Activated CD4-positive, alpha-beta memory T cell treated with anti-CD3 and anti-CD28 coated beads for 36 hours (primary cell): Measurements from ENCODE around the gene INTS13. TPM values are rescaled to one million over a fixed set of nuclear protein-coding genes. Genes with fewer than 3 reads are reported as not detected.
"Not testable (repeated sequence)": the region's sequence is repeated elsewhere in the genome, so short reads cannot be mapped to it uniquely, and the experiment has no call there.

Source experiments
- CTCF ChIA-PET: fragments of 350-600 bp; sonication (Branson Sonifier 250); formaldehyde crosslinking; loops from one replicate; lab custom pipeline; 2021; ENCODE audit warnings: antibody characterized with exemption, inconsistent platforms; lab: Charles Lee
- POLR2A ChIA-PET: fragments of 350-600 bp; sonication (Branson Sonifier 250); formaldehyde crosslinking; loops from one replicate; lab custom pipeline; 2021; ENCODE audit warnings: antibody characterized with exemption; lab: Charles Lee
- DNase-seq: peaks from one replicate; pipeline ENCODE4 v3.0.0-alpha.2; 2020
- H3K27ac Mint-ChIP-seq: one replicate; pipeline ENCODE4 v1.8.0; 2021; ENCODE audit warnings: mixed read lengths
- H3K27me3 Mint-ChIP-seq: one replicate; pipeline ENCODE4 v1.8.0; 2021; ENCODE audit warnings: mixed read lengths
- H3K36me3 Mint-ChIP-seq: one replicate; pipeline ENCODE4 v1.8.0; 2021; ENCODE audit warnings: mixed read lengths
- H3K4me1 Mint-ChIP-seq: one replicate; pipeline ENCODE4 v1.8.0; 2021; ENCODE audit warnings: low read depth, mixed read lengths
- H3K4me3 Mint-ChIP-seq: one replicate; pipeline ENCODE4 v1.8.0; 2021; ENCODE audit warnings: mild to moderate bottlenecking, mixed read lengths
- H3K9me3 Mint-ChIP-seq: one replicate; pipeline ENCODE4 v1.8.0; 2021; ENCODE audit warnings: mixed read lengths
- intact Hi-C: fragments of 100-400 bp; cut with micrococcal nuclease; formaldehyde crosslinking; loops from one replicate; pipeline ENCODE4 v1.15.1; 2023
- total RNA-seq, 2 experiments: library from RNA; stranded (reverse); gene quantifications; one replicate each; pipeline ENCODE4 v1.2.3, GENCODE V29; 2021

Gene INTS13
- total RNA-seq, 2 experiments from 2014 or later = 54.5 to 54.8 TPM

DNA sequence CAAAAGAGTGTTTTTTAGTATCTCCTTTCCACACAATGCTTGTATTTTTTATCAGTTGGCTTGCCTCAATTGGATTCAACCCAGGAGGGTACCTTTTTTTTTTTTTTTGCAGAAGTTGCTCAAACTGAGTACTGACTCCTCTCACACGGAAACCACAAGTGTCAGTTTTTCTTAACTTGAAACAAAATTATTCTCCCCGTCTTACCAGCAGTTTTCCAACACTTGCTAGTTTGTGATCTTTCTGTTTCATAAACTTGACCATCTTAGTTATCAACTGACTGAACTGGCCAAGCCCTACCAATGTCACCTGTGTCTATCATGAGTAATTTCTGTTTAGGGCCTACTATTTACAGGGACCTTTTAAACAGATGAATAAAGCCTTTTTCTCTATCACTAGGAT lies 70.7 kb downstream of the INTS13 start:
- peaks cover 3% of the 10 kb centered on the region for H3K27me3 Mint-ChIP-seq

DNA sequence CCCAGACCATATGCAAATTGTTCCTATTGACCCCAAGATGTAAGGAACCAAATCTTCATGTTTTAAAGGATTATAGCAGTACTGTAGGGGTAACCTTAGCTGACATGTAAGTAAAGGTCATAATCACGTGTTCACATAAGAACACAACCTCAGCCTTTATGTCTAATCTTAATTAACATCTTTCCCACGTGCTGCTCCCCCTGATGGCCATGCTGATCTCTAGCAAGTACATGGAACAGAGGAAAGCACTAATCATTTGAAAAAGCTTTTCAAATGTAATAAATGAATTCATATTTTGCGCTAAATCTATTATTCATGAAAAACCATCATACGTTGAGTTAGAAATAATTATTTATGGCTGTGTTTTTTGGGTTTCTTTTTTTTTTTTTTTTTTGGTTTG lies 74.3 kb downstream of the INTS13 start:
- CTCF ChIA-PET = interaction anchor here (0.7 to 0.8 kb wide), 3 partner anchors 139 to 180 kb away, joined by 3 to 4 read pairs (median 3); no protein-coding TSS in a partner anchor
- Mint-ChIP-seq H3K27me3 (peaks cover 3% of the 10 kb centered on the region), H3K4me3 (no peak overlapping the region), H3K27ac (no peak overlapping the region), H3K36me3 (no peaks in the 10 kb centered on the region), H3K9me3 (no peaks in the 10 kb centered on the region), H3K4me1 (peaks cover 10% of the 10 kb centered on the region)
- intact Hi-C loops = no loop called here
- POLR2A ChIA-PET = interaction anchor here (0.6 kb wide), 1 partner anchor 30 kb away, joined by 3 read pairs; the partner anchor contains the start of gene ITPR2
- no peak for DNase-seq

More for the DNA sequence above, 70.7 kb downstream of the INTS13 start:
- Mint-ChIP-seq H3K36me3 (no peaks in the 10 kb centered on the region), H3K9me3 (no peaks in the 10 kb centered on the region), H3K27ac (no peak overlapping the region), H3K4me3 (no peak overlapping the region), H3K4me1 (peaks cover 10% of the 10 kb centered on the region)
- ChIA-PET POLR2A (no interaction called here), CTCF (interaction anchor here (0.9 to 1.6 kb wide), 2 partner anchors 9 to 18 kb away, joined by 3 to 7 read pairs; no protein-coding TSS in a partner anchor)
- no peak for DNase-seq
- intact Hi-C loops = loop anchor here (1.0 kb wide), 1 partner anchor 14 kb away; no protein-coding TSS in a partner anchor

DNA sequence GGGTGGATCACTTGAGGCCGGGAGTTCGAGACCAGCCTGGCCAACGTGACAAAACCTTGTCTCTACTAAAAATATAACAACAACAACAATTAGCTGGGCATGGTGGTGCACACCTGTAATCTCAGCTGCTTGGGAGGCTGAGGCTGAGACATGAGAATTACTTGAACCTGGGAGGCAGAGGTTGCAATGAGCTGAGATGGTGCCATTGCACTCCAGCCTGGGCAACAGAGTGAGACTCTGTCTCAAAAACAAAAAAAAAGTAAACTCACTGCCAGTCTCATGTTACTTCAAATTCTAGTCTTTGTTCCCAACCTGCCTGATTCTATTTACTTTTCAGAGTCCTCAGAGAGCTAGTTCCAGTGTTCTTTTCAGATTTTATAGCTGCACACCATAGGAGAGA lies 75.0 kb downstream of the INTS13 start:
- H3K9me3 Mint-ChIP-seq, DNase-seq, H3K4me3 Mint-ChIP-seq, H3K4me1 Mint-ChIP-seq, H3K27ac Mint-ChIP-seq, intact Hi-C loops, H3K36me3 Mint-ChIP-seq, H3K27me3 Mint-ChIP-seq: not testable (repeated sequence)
- POLR2A ChIA-PET = interaction anchor here (0.6 kb wide), 1 partner anchor 30 kb away, joined by 3 read pairs; the partner anchor contains the start of gene ITPR2
- CTCF ChIA-PET = interaction anchor here (0.7 to 0.8 kb wide), 2 partner anchors 153 to 180 kb away, joined by 3 to 4 read pairs; no protein-coding TSS in a partner anchor

DNA sequence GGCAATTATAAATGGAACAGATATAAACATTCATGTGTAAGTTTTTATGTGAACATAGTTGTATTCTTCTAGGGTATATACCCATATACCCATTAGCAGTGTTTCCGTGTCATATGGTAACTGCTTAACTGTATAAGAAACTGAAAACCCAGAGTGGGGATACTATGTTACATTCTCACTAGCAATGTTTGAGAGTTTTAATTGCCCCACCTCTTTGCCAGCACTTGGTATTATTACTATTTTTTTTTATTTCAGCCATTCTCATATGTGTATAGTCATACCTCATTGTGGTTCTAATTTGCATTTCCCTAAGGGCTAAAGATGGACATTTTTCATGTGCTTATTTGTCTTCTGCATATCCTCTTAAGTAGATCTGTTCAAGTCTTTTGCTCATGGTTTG lies 76.1 kb downstream of the INTS13 start:
- H3K36me3 Mint-ChIP-seq = no peaks in the 10 kb centered on the region

DNA sequence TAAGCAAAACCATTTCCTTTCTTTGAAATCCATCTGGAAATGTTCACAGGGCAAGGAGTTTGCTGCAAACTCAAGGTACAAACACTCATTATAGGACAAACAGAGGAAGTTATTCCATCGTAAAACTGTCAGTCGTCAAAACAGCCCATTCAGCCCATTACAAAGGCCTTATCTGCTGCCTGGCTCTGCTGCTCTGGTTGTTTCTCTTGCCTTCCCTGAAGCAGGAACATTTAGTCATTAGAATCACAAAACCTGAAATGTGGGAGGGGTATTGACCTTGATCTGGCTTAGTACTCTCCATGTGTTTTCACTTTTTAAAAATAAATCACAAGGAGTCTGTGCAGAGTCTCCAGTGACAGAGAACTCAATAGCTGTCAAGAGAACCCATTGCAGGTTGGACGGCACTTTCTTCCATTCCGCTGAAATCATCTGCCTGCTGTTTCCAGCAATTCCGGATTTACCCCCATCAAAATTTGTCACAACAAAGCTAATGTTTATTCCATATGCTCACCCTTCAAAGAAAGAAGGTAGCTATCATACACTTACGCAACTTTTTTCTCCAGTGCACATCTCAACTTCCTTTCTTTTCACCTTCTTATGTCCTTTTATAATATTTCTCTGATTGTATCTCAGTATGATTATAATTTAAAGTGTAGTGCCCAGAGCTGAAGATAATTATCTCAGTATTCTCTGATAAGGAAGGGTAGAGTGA lies 80.2 kb downstream of the INTS13 start:
- ChIA-PET CTCF (interaction anchor here (0.5 to 4.4 kb wide), 6 partner anchors 9 to 1937 kb away, joined by 3 to 48 read pairs (median 4); no protein-coding TSS in a partner anchor), POLR2A (no interaction called here)
- no peak for DNase-seq
- Mint-ChIP-seq H3K27ac (no peak overlapping the region), H3K9me3 (no peaks in the 10 kb centered on the region), H3K27me3 (peaks cover 2% of the 10 kb centered on the region), H3K4me3 (no peak overlapping the region), H3K36me3 (no peaks in the 10 kb centered on the region), H3K4me1 (no peaks in the 10 kb centered on the region)
- intact Hi-C loops = no loop called here

More for the DNA sequence above, 76.1 kb downstream of the INTS13 start:
- ChIA-PET POLR2A (no interaction called here), CTCF (no interaction called here)
- no peak overlapping the region for H3K27ac Mint-ChIP-seq
- no peak overlapping the region for H3K4me3 Mint-ChIP-seq
- intact Hi-C loops = no loop called here
- H3K27me3 Mint-ChIP-seq = peaks cover 5% of the 10 kb centered on the region
- no peaks in the 10 kb centered on the region for H3K9me3 Mint-ChIP-seq
- H3K4me1 Mint-ChIP-seq = no peaks in the 10 kb centered on the region
- no peak for DNase-seq

DNA sequence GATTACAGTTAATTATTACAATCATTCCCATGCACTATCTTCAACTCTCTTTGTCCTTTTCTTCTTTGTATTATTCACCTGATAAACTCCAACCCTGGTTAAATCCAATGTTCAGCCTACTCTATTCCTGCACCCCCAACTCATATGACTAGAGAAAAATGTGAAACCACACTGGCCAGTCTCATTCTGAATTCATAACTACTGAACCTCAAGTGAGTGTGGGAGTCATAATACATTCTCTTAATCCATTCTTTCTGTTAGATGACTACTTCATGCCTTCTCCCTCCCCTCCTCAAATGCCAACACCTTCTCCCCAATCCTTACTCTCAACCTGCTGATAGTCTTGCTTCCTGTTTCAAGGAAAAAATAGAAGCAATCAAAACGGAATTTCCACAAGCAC lies 82.4 kb downstream of the INTS13 start:
- Mint-ChIP-seq H3K4me3 (no peak overlapping the region), H3K27ac (no peak overlapping the region), H3K36me3 (no peaks in the 10 kb centered on the region), H3K27me3 (peaks cover 2% of the 10 kb centered on the region), H3K9me3 (no peaks in the 10 kb centered on the region), H3K4me1 (no peaks in the 10 kb centered on the region)
- POLR2A ChIA-PET = no interaction called here
- no peak for DNase-seq
- intact Hi-C loops = no loop called here
- CTCF ChIA-PET = interaction anchor here (1.1 to 4.4 kb wide), 4 partner anchors 9 to 30 kb away, joined by 3 to 48 read pairs (median 3); no protein-coding TSS in a partner anchor

Other genes with a start within 250 kb of the INTS13 start
- 10 to 100 TPM; 23.7 to 25.0 TPM for gene ITPR2, start 104.8 kb downstream of the INTS13 start, total RNA-seq
- gene FGFR1OP2, start 489 bp upstream of the INTS13 start, total RNA-seq = 10 to 100 TPM; 49.1 to 50.7 TPM
- 10 to 100 TPM; 24.2 to 28.5 TPM for gene TM7SF3, start 76.4 kb upstream of the INTS13 start, total RNA-seq
- 10 to 100 TPM; 28.6 to 30.5 TPM for gene MED21, start 84.6 kb upstream of the INTS13 start, total RNA-seq
- not detected for gene C12orf71, start 144.6 kb upstream of the INTS13 start, total RNA-seq